K562 (cell line): Measurements from ENCODE around the gene IRAK3. TPM values are rescaled to one million over a fixed set of nuclear protein-coding genes. Genes with fewer than 3 reads are reported as not detected.

ENCODE experiments used
- ATF1 ChIP-seq, 2 experiments: fragments of 450-650 bp in 1 of 2; IDR thresholded peaks; 2 replicates each; pipeline ENCODE4 v1.6.1; 2016; ENCODE audit warnings: missing compliant biosample characterization in 1 of 2, missing genetic modification characterization in 1 of 2
- CAMTA2 ChIP-seq: fragments of 250-450 bp; sonication (Bioruptor Pico); conservative IDR thresholded peaks from 2 replicates; pipeline ENCODE4 v1.5.1; 2022
- FOXM1 ChIP-seq, 2 experiments: fragments of 450-650 bp in 1 of 2; sonication (generic) in 1 of 2; formaldehyde crosslinking in 1 of 2; IDR thresholded peaks; 2 replicates each; pipeline versions ENCODE4 v1.6.1 to v1.9.0; 2017 to 2022; ENCODE audit warnings: low read depth in 2 of 2, mild to moderate bottlenecking in 2 of 2, missing genetic modification reagents in 1 of 2, moderate library complexity in 1 of 2
- ILF3 ChIP-seq: fragments of 450-650 bp; IDR thresholded peaks from 2 replicates; pipeline ENCODE4 v1.6.1; 2018; ENCODE audit warnings: antibody characterized with exemption, mild to moderate bottlenecking, moderate library complexity, borderline replicate concordance
- ZC3H4 ChIP-seq: sonication (generic); formaldehyde crosslinking; IDR thresholded peaks from 2 replicates; pipeline ENCODE4 v1.9.0; 2021; ENCODE audit warnings: missing genetic modification reagents, borderline replicate concordance
- ZNF830 ChIP-seq: fragments of 250-450 bp; sonication (Bioruptor Pico); IDR thresholded peaks from 2 replicates; pipeline ENCODE4 v1.5.0; 2021; ENCODE audit warnings: mild to moderate bottlenecking
- polyA plus RNA-seq, 8 experiments: library from polyadenylated mRNA; depleted of rRNA in 4 of 8; stranded (reverse) in 5 of 8; unstranded in 3 of 8; fragments of >200 nt; fragmentation: Nextera tagmentation in 2 of 8; fragmentation: Illumina TruSeq in 1 of 8; extraction: Ambion mirVana in 2 of 8; extraction: Trizol in 1 of 8; gene quantifications; 2 replicates each; pipeline versions ENCODE4 v1.2.1 to v1.2.3, GENCODE V29; 2011 to 2014; ENCODE audit warnings: inconsistent platforms in 1 of 8, missing spikeins in 1 of 8
- total RNA-seq, 7 experiments: library from RNA; depleted of rRNA in 6 of 7; stranded (reverse); fragments of >200 nt in 6 of 7; fragmentation: Illumina TruSeq in 2 of 7; extraction: Trizol in 2 of 7; gene quantifications; 2 replicates each; pipeline versions ENCODE4 v1.2.1 to v1.2.3, GENCODE V29; 2011 to 2021; ENCODE audit warnings: low replicate concordance in 1 of 7
- TF ChIP-seq, protein P1 (sequence below): fragments of 200-800 bp; sonication (Bioruptor generic); IDR thresholded peaks from 2 replicates; pipeline ENCODE4 v1.6.1; 2016; ENCODE audit warnings: missing genetic modification characterization, missing compliant biosample characterization
- TF ChIP-seq, protein P2 (sequence below): fragments of 450-650 bp; formaldehyde crosslinking; IDR thresholded peaks from 2 replicates; pipeline ENCODE4 v1.4.0; 2022; ENCODE audit warnings: missing genetic modification characterization
- TF ChIP-seq, protein P3 (sequence below): fragments of 250-450 bp; sonication (Bioruptor Pico); IDR thresholded peaks from 2 replicates; pipeline ENCODE4 v1.4.0; 2020
- TF ChIP-seq, protein P4 (sequence below): sonication (generic); formaldehyde crosslinking; IDR thresholded peaks from 2 replicates; pipeline ENCODE4 v1.8.0; 2022; ENCODE audit warnings: missing genetic modification reagents, mild to moderate bottlenecking, borderline replicate concordance
- TF ChIP-seq, protein P5 (sequence below): sonication (generic); formaldehyde crosslinking; IDR thresholded peaks from 2 replicates; pipeline ENCODE4 v1.8.0; 2022; ENCODE audit warnings: mild to moderate bottlenecking, missing genetic modification reagents
- TF ChIP-seq, protein P6 (sequence below): fragments of 450-650 bp; IDR thresholded peaks from 2 replicates; pipeline ENCODE4 v1.6.1; 2016; ENCODE audit warnings: low read depth, mild to moderate bottlenecking, moderate library complexity
- TF ChIP-seq, protein P7 (sequence below): fragments of 450-650 bp; IDR thresholded peaks from 2 replicates; pipeline ENCODE4 v1.6.1; 2016; ENCODE audit warnings: antibody characterized with exemption

The IRAK3 gene
- total and polyA plus RNA-seq, 9 of the 15 experiments (the other 6 are each of a cell fraction or from before 2014, with no cell fraction given), result 0.06 to 0.09 (median 0.07) TPM; not detected in 6

DNA sequence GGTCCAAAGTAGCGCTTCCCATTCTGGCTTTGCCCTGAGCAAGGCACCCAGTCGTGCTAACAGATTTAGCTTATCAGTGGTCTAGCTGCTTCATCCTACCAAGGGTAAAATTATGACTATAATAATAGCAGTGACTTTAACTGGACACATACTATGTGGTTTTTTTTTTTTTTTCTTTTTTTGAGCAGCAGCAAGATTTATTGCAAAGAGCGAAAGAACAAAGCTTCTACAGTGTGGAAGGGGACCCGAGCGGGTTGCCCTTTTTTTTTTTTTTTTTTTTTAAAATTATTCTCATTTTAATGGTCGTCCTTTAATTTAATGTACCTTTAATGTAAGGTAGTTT, 113.8 kb downstream of the IRAK3 start (continued):
- TF ChIP-seq, protein P1, sequence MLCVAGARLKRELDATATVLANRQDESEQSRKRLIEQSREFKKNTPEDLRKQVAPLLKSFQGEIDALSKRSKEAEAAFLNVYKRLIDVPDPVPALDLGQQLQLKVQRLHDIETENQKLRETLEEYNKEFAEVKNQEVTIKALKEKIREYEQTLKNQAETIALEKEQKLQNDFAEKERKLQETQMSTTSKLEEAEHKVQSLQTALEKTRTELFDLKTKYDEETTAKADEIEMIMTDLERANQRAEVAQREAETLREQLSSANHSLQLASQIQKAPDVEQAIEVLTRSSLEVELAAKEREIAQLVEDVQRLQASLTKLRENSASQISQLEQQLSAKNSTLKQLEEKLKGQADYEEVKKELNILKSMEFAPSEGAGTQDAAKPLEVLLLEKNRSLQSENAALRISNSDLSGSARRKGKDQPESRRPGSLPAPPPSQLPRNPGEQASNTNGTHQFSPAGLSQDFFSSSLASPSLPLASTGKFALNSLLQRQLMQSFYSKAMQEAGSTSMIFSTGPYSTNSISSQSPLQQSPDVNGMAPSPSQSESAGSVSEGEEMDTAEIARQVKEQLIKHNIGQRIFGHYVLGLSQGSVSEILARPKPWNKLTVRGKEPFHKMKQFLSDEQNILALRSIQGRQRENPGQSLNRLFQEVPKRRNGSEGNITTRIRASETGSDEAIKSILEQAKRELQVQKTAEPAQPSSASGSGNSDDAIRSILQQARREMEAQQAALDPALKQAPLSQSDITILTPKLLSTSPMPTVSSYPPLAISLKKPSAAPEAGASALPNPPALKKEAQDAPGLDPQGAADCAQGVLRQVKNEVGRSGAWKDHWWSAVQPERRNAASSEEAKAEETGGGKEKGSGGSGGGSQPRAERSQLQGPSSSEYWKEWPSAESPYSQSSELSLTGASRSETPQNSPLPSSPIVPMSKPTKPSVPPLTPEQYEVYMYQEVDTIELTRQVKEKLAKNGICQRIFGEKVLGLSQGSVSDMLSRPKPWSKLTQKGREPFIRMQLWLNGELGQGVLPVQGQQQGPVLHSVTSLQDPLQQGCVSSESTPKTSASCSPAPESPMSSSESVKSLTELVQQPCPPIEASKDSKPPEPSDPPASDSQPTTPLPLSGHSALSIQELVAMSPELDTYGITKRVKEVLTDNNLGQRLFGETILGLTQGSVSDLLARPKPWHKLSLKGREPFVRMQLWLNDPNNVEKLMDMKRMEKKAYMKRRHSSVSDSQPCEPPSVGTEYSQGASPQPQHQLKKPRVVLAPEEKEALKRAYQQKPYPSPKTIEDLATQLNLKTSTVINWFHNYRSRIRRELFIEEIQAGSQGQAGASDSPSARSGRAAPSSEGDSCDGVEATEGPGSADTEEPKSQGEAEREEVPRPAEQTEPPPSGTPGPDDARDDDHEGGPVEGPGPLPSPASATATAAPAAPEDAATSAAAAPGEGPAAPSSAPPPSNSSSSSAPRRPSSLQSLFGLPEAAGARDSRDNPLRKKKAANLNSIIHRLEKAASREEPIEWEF (CRISPR knock-in tag), result no peak
- TF ChIP-seq, protein P2, sequence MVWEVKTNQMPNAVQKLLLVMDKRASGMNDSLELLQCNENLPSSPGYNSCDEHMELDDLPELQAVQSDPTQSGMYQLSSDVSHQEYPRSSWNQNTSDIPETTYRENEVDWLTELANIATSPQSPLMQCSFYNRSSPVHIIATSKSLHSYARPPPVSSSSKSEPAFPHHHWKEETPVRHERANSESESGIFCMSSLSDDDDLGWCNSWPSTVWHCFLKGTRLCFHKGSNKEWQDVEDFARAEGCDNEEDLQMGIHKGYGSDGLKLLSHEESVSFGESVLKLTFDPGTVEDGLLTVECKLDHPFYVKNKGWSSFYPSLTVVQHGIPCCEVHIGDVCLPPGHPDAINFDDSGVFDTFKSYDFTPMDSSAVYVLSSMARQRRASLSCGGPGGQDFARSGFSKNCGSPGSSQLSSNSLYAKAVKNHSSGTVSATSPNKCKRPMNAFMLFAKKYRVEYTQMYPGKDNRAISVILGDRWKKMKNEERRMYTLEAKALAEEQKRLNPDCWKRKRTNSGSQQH (CRISPR knock-in tag), result no peak
- TF ChIP-seq, protein P3, sequence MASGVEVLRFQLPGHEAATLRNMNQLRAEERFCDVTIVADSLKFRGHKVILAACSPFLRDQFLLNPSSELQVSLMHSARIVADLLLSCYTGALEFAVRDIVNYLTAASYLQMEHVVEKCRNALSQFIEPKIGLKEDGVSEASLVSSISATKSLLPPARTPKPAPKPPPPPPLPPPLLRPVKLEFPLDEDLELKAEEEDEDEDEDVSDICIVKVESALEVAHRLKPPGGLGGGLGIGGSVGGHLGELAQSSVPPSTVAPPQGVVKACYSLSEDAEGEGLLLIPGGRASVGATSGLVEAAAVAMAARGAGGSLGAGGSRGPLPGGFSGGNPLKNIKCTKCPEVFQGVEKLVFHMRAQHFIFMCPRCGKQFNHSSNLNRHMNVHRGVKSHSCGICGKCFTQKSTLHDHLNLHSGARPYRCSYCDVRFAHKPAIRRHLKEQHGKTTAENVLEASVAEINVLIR (CRISPR knock-in tag), result no peak
- TF ChIP-seq, protein P4, sequence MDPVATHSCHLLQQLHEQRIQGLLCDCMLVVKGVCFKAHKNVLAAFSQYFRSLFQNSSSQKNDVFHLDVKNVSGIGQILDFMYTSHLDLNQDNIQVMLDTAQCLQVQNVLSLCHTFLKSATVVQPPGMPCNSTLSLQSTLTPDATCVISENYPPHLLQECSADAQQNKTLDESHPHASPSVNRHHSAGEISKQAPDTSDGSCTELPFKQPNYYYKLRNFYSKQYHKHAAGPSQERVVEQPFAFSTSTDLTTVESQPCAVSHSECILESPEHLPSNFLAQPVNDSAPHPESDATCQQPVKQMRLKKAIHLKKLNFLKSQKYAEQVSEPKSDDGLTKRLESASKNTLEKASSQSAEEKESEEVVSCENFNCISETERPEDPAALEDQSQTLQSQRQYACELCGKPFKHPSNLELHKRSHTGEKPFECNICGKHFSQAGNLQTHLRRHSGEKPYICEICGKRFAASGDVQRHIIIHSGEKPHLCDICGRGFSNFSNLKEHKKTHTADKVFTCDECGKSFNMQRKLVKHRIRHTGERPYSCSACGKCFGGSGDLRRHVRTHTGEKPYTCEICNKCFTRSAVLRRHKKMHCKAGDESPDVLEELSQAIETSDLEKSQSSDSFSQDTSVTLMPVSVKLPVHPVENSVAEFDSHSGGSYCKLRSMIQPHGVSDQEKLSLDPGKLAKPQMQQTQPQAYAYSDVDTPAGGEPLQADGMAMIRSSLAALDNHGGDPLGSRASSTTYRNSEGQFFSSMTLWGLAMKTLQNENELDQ (CRISPR knock-in tag), result no peak
- TF ChIP-seq ZC3H4 (CRISPR knock-in tag) (no peak), CAMTA2 (no peak), ATF1 (CRISPR knock-in tag; IDR thresholded peaks at IDR 0.05) (no peak), ATF1 (tag; IDR thresholded peaks at IDR 0.05) (0 out of 2 replicates have a peak, but pooled peaks have one; percentile 6), ZNF830 (CRISPR knock-in tag) (no peak), ILF3 (no peak), FOXM1 (IDR thresholded peaks at IDR 0.05; ENCODE audit: low read depth) (no peak), FOXM1 (CRISPR knock-in tag; IDR thresholded peaks at IDR 0.05; ENCODE audit: low read depth) (peak; percentile 56; the same call in 1 of the 2 replicates)
- TF ChIP-seq, protein P5, sequence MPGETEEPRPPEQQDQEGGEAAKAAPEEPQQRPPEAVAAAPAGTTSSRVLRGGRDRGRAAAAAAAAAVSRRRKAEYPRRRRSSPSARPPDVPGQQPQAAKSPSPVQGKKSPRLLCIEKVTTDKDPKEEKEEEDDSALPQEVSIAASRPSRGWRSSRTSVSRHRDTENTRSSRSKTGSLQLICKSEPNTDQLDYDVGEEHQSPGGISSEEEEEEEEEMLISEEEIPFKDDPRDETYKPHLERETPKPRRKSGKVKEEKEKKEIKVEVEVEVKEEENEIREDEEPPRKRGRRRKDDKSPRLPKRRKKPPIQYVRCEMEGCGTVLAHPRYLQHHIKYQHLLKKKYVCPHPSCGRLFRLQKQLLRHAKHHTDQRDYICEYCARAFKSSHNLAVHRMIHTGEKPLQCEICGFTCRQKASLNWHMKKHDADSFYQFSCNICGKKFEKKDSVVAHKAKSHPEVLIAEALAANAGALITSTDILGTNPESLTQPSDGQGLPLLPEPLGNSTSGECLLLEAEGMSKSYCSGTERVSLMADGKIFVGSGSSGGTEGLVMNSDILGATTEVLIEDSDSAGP (CRISPR knock-in tag), result no peak
- TF ChIP-seq, protein P6, sequence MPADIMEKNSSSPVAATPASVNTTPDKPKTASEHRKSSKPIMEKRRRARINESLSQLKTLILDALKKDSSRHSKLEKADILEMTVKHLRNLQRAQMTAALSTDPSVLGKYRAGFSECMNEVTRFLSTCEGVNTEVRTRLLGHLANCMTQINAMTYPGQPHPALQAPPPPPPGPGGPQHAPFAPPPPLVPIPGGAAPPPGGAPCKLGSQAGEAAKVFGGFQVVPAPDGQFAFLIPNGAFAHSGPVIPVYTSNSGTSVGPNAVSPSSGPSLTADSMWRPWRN, result no peak
- TF ChIP-seq, protein P7, sequence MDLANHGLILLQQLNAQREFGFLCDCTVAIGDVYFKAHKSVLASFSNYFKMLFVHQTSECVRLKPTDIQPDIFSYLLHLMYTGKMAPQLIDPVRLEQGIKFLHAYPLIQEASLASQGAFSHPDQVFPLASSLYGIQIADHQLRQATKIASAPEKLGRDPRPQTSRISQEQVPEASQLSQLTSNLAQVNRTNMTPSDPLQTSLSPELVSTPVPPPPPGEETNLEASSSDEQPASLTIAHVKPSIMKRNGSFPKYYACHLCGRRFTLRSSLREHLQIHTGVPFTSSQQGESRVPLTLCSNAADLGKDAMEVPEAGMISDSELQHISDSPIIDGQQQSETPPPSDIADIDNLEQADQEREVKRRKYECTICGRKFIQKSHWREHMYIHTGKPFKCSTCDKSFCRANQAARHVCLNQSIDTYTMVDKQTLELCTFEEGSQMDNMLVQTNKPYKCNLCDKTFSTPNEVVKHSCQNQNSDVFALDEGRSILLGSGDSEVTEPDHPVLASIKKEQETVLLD, result no peak
